Measurements from ENCODE around the gene MSH2.
"Not testable (repeated sequence)": the region's sequence is repeated elsewhere in the genome, so short reads cannot be mapped to it uniquely, and the experiment has no call there.

MSH2 gene

GRCh38 chr2:47407976-47408375, 5.0 kb downstream of the MSH2 start:
- not testable (repeated sequence) for DNase-seq (ENCODE audit: low read depth in 2 of 2)

GRCh38 chr2:47414682-47415458, 11.9 kb downstream of the MSH2 start:
- DNase-seq (ENCODE audit: low read depth in 2 of 2) = no peak

GRCh38 chr2:47420214-47420613, 17.3 kb downstream of the MSH2 start:
- no peak for DNase-seq (ENCODE audit: low read depth in 2 of 2)

- DNase-seq (ENCODE audit: low read depth in 2 of 2) = not testable (repeated sequence)
These were observed 17.7 kb downstream of the MSH2 start for GRCh38 chr2:47420683-47421082.

GRCh38 chr2:47422016-47422415, 19.1 kb downstream of the MSH2 start:
- DNase-seq (ENCODE audit: low read depth in 2 of 2) = no peak

GRCh38 chr2:47422560-47422959, 19.6 kb downstream of the MSH2 start:
- DNase-seq (ENCODE audit: low read depth in 2 of 2) = no peak

GRCh38 chr2:47426786-47427185, 23.8 kb downstream of the MSH2 start:
- DNase-seq (ENCODE audit: low read depth in 2 of 2) = no peak

- no peak for DNase-seq (ENCODE audit: low read depth in 2 of 2)
These were observed 26.8 kb downstream of the MSH2 start for GRCh38 chr2:47429795-47430194.

GRCh38 chr2:47433006-47433405, 30.1 kb downstream of the MSH2 start:
- DNase-seq (ENCODE audit: low read depth in 2 of 2) = not testable (repeated sequence)

GRCh38 chr2:47433445-47433844, 30.5 kb downstream of the MSH2 start:
- not testable (repeated sequence) for DNase-seq (ENCODE audit: low read depth in 2 of 2)

GRCh38 chr2:47437287-47437686, 34.3 kb downstream of the MSH2 start:
- DNase-seq (ENCODE audit: low read depth in 2 of 2) = no peak

GRCh38 chr2:47438106-47438505, 35.1 kb downstream of the MSH2 start:
- no peak for DNase-seq (ENCODE audit: low read depth in 2 of 2)

- no peak for DNase-seq (ENCODE audit: low read depth in 2 of 2)
These were observed 35.8 kb downstream of the MSH2 start for GRCh38 chr2:47438783-47439182.

- DNase-seq (ENCODE audit: low read depth in 2 of 2) = no peak
These were observed 48.8 kb downstream of the MSH2 start for GRCh38 chr2:47451790-47452189.

GRCh38 chr2:47452761-47453160, 49.8 kb downstream of the MSH2 start:
- DNase-seq (ENCODE audit: low read depth in 2 of 2) = no peak

GRCh38 chr2:47454818-47455217, 51.9 kb downstream of the MSH2 start:
- DNase-seq (ENCODE audit: low read depth in 2 of 2) = not testable (repeated sequence)

- no peak for DNase-seq (ENCODE audit: low read depth in 2 of 2)
These were observed 52.5 kb downstream of the MSH2 start for GRCh38 chr2:47455411-47455810.

GRCh38 chr2:47456851-47457250, 53.9 kb downstream of the MSH2 start:
- no peak for DNase-seq (ENCODE audit: low read depth in 2 of 2)

GRCh38 chr2:47457268-47457667, 54.3 kb downstream of the MSH2 start:
- DNase-seq (ENCODE audit: low read depth in 2 of 2) = no peak

- DNase-seq (ENCODE audit: low read depth in 2 of 2) = no peak
These were observed 56.1 kb downstream of the MSH2 start for GRCh38 chr2:47459021-47459420.

GRCh38 chr2:47460766-47461165, 57.8 kb downstream of the MSH2 start:
- no peak for DNase-seq (ENCODE audit: low read depth in 2 of 2)

GRCh38 chr2:47471429-47472116, 68.6 kb downstream of the MSH2 start:
- DNase-seq (ENCODE audit: low read depth in 2 of 2) = no peak

- no peak for DNase-seq (ENCODE audit: low read depth in 2 of 2)
These were observed 76.9 kb downstream of the MSH2 start for GRCh38 chr2:47479863-47480262.

Data from stimulated activated CD4-positive, alpha-beta T cell treated with anti-CD3 and anti-CD28 coated beads, Interleukin-1b, Interleukin-23, amount 100 ng/mL, for 1 hour (primary cell).